Large intestine (tissue), 3 donors: ENCODE data around the gene CSNK1E. TPM values are rescaled to one million over a fixed set of nuclear protein-coding genes. Genes with fewer than 3 reads are reported as not detected.

ENCODE experiments used
- DNase-seq, 2 donors: peaks; one replicate each; pipeline versions ENCODE4 v3.0.0 to v3.0.0-alpha.2; 2013
- H3K27ac ChIP-seq: one replicate; pipeline ENCODE4 v1.5.1; 2013; ENCODE audit warnings: low read length
- H3K27me3 ChIP-seq: 2 replicates; pipeline ENCODE4 v1.6.1; 2013; ENCODE audit warnings: low read length; ENCODE audit not compliant: control insufficient read depth, insufficient read depth
- H3K36me3 ChIP-seq: 2 replicates; pipeline ENCODE4 v1.6.1; 2013; ENCODE audit warnings: low read length; ENCODE audit not compliant: control insufficient read depth, insufficient read depth
- H3K4me1 ChIP-seq: one replicate; pipeline ENCODE4 v1.6.1; 2013; ENCODE audit warnings: low read length; ENCODE audit not compliant: control insufficient read depth, insufficient read depth
- H3K4me3 ChIP-seq: one replicate; pipeline ENCODE4 v1.5.1; 2013; ENCODE audit warnings: low read length
- H3K9me3 ChIP-seq: one replicate; pipeline ENCODE4 v1.6.1; 2013; ENCODE audit warnings: mild to moderate bottlenecking, low read depth, low read length, moderate library complexity; ENCODE audit not compliant: control insufficient read depth
- WGBS: methylation state at CpG from one replicate; pipeline ENCODE4 v1.1.5; 2013; ENCODE audit warnings: low lambda C conversion rate; ENCODE audit not compliant: insufficient coverage; 5-methylcytosine and 5-hydroxymethylcytosine counted together
- polyA plus RNA-seq: library from polyadenylated mRNA; unstranded; fragments of 120-200 nt; gene quantifications from one replicate; pipeline ENCODE4 v1.2.1, GENCODE V29; 2013

CSNK1E gene
- polyA plus RNA-seq, 1 donor, result 125 TPM

GRCh38 chr22:38284042-38284402 lies 33.2 kb downstream of the CSNK1E start:
- peak overlapping the region; percentile 66 for H3K27ac ChIP-seq
- no peak overlapping the region for H3K4me3 ChIP-seq
- no peaks in the 10 kb centered on the region for H3K27me3 ChIP-seq
- WGBS, result no CpG with 5 or more reads among the region's 5 CpGs
- H3K36me3 ChIP-seq, result peaks cover 5% of the 10 kb centered on the region
- H3K9me3 ChIP-seq, result no peaks in the 10 kb centered on the region
- H3K4me1 ChIP-seq, result peaks cover 25% of the 10 kb centered on the region
- no peak for DNase-seq

- no peak for DNase-seq
- Histone ChIP-seq H3K27me3 (no peaks in the 10 kb centered on the region), H3K9me3 (no peaks in the 10 kb centered on the region), H3K4me1 (peaks cover 25% of the 10 kb centered on the region), H3K36me3 (no peaks in the 10 kb centered on the region), H3K27ac (peak overlapping the region; percentile 66), H3K4me3 (no peak overlapping the region)
- 100% methylated on average over 1 of the region's 9 CpGs for WGBS
These were observed 34.8 kb downstream of the CSNK1E start for GRCh38 chr22:38282397-38282796.

GRCh38 chr22:38276166-38276565 lies 41.1 kb downstream of the CSNK1E start:
- no CpG with 5 or more reads among the region's 2 CpGs for WGBS
- Histone ChIP-seq H3K27me3 (no peaks in the 10 kb centered on the region), H3K4me3 (no peak overlapping the region), H3K9me3 (no peaks in the 10 kb centered on the region), H3K4me1 (peaks cover 11% of the 10 kb centered on the region), H3K27ac (no peak overlapping the region), H3K36me3 (peaks cover under 1% of the 10 kb centered on the region)
- no peak for DNase-seq

- peaks cover 8% of the 10 kb centered on the region for H3K36me3 ChIP-seq
- peak overlapping the region; percentile 58 for H3K4me3 ChIP-seq
- DNase-seq, result no peak
- no peaks in the 10 kb centered on the region for H3K27me3 ChIP-seq
- peak overlapping the region; percentile 54 for H3K27ac ChIP-seq
- no CpG with 5 or more reads among the region's 26 CpGs for WGBS
- H3K4me1 ChIP-seq, result peaks cover 15% of the 10 kb centered on the region
- H3K9me3 ChIP-seq, result no peaks in the 10 kb centered on the region
These were observed 44.0 kb downstream of the CSNK1E start for GRCh38 chr22:38273135-38273826.

- H3K4me1 ChIP-seq, result peaks cover 15% of the 10 kb centered on the region
- no CpG with 5 or more reads among the region's 97 CpGs for WGBS
- H3K36me3 ChIP-seq, result peaks cover 8% of the 10 kb centered on the region
- peak; percentile 84 to 85 for DNase-seq
- no peaks in the 10 kb centered on the region for H3K9me3 ChIP-seq
- H3K4me3 ChIP-seq, result peak within 1 kb of the TSS; percentile 71
- H3K27ac ChIP-seq, result peak within 1 kb of the TSS; percentile 54
- H3K27me3 ChIP-seq, result no peaks in the 10 kb centered on the region
These were observed 44.7 kb downstream of the CSNK1E start, which contains the start of gene TMEM184B for GRCh38 chr22:38272373-38273134. Gene TMEM184B, minus strand, starts transcription at chr22:38273010. Its CDS starts 25,049 bp downstream, at chr22:38247961.

- Histone ChIP-seq H3K9me3 (no peaks in the 10 kb centered on the region), H3K27me3 (no peaks in the 10 kb centered on the region), H3K27ac (peak overlapping the region; percentile 30), H3K4me1 (peaks cover 15% of the 10 kb centered on the region), H3K36me3 (peaks cover 8% of the 10 kb centered on the region), H3K4me3 (peak overlapping the region; percentile 71)
- WGBS, result no CpG with 5 or more reads among the region's 7 CpGs
- peak in 1 of 2 donors; percentile 59 for DNase-seq
These were observed 45.3 kb downstream of the CSNK1E start for GRCh38 chr22:38271927-38272372.

- peaks cover 20% of the 10 kb centered on the region for H3K4me1 ChIP-seq
- WGBS, result no CpG with 5 or more reads among the region's 7 CpGs
These were observed 46.1 kb downstream of the CSNK1E start for GRCh38 chr22:38271101-38271500.

GRCh38 chr22:38270091-38270992 lies 46.9 kb downstream of the CSNK1E start:
- WGBS, result no CpG with 5 or more reads among the region's 13 CpGs
- H3K27ac ChIP-seq, result no peak overlapping the region
- peaks cover 24% of the 10 kb centered on the region for H3K4me1 ChIP-seq
- H3K27me3 ChIP-seq, result no peaks in the 10 kb centered on the region
- no peak for DNase-seq
- peaks cover 8% of the 10 kb centered on the region for H3K36me3 ChIP-seq
- H3K9me3 ChIP-seq, result no peaks in the 10 kb centered on the region
- H3K4me3 ChIP-seq, result no peak overlapping the region

More at GRCh38 chr22:38271101-38271500, 46.1 kb downstream of the CSNK1E start:
- Histone ChIP-seq H3K27ac (no peak overlapping the region), H3K36me3 (peaks cover 8% of the 10 kb centered on the region), H3K27me3 (no peaks in the 10 kb centered on the region), H3K9me3 (no peaks in the 10 kb centered on the region), H3K4me3 (no peak overlapping the region)
- no peak for DNase-seq

- Histone ChIP-seq H3K27ac (no peak overlapping the region), H3K27me3 (no peaks in the 10 kb centered on the region), H3K36me3 (peaks cover 8% of the 10 kb centered on the region), H3K9me3 (no peaks in the 10 kb centered on the region), H3K4me3 (no peak overlapping the region), H3K4me1 (peaks cover 24% of the 10 kb centered on the region)
- DNase-seq, result no peak
- WGBS, result no CpG with 5 or more reads among the region's 7 CpGs
These were observed 47.8 kb downstream of the CSNK1E start for GRCh38 chr22:38269466-38269865.

- peak in 1 of 2 donors; percentile 29 for DNase-seq
These were observed 50.1 kb downstream of the CSNK1E start for GRCh38 chr22:38267086-38267485.

More at GRCh38 chr22:38267086-38267485, 50.1 kb downstream of the CSNK1E start:
- Histone ChIP-seq H3K27ac (no peak overlapping the region), H3K27me3 (no peaks in the 10 kb centered on the region), H3K4me1 (peaks cover 27% of the 10 kb centered on the region), H3K4me3 (no peak overlapping the region), H3K9me3 (no peaks in the 10 kb centered on the region), H3K36me3 (peaks cover 13% of the 10 kb centered on the region)
- no CpG with 5 or more reads among the region's 4 CpGs for WGBS
